ENCODE measurements around the gene HDAC3.

The HDAC3 gene

GRCh38 chr5:141602606-141603005 lies 34.0 kb downstream of the HDAC3 start:
- no peak for DNase-seq (ENCODE audit: low read depth)

GRCh38 chr5:141598391-141599345 lies 38.0 kb downstream of the HDAC3 start:
- DNase-seq (ENCODE audit: low read depth): peak; percentile 43

- no peak for DNase-seq (ENCODE audit: low read depth)
Observed at GRCh38 chr5:141597814-141598213, 38.8 kb downstream of the HDAC3 start.

- DNase-seq (ENCODE audit: low read depth): no peak
Observed at GRCh38 chr5:141597394-141597793, 39.3 kb downstream of the HDAC3 start.

GRCh38 chr5:141596867-141597266 lies 39.8 kb downstream of the HDAC3 start:
- DNase-seq (ENCODE audit: low read depth): no peak

GRCh38 chr5:141590127-141590526 lies 46.5 kb downstream of the HDAC3 start:
- DNase-seq (ENCODE audit: low read depth): no peak

GRCh38 chr5:141586246-141586645 lies 50.4 kb downstream of the HDAC3 start:
- DNase-seq (ENCODE audit: low read depth): no peak

- no peak for DNase-seq (ENCODE audit: low read depth)
Observed at GRCh38 chr5:141585594-141585993, 51.1 kb downstream of the HDAC3 start.

GRCh38 chr5:141574122-141574510 lies 62.5 kb downstream of the HDAC3 start:
- DNase-seq (ENCODE audit: low read depth): no peak

GRCh38 chr5:141573489-141574121 lies 63.0 kb downstream of the HDAC3 start:
- DNase-seq (ENCODE audit: low read depth): no peak
